NOMO-1 (cell line): ENCODE measurements around the gene ZDBF2.
"Not testable (repeated sequence)": the region's sequence is repeated elsewhere in the genome, so short reads cannot be mapped to it uniquely, and the experiment has no call there.

ENCODE experiments used
- DNase-seq, 2 experiments: peaks; one replicate each; lab custom pipeline; 2025; ENCODE audit not compliant: unreplicated experiment in 2 of 2; lab: John Stamatoyannopoulos, UW

The ZDBF2 gene

DNA sequence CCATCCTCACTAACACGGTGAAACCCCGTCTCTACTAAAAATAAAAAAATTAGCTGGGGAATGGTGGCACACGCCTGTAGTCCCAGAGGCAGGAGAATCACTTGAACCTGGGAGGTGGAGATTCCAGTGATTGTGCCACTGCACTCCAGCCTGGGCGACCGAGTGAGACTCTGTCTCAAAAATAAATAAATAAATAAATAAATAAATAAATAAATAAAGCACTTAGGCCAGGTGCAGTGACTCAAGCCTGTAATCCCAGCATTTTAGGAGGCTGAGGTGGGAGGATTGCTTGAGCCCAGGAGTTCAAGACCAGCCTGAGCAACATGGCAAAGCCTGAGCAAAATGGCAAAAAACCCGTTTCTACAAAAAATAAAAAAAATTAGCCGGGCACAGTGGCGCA lies 15.8 kb upstream of the ZDBF2 start:
- not testable (repeated sequence) for DNase-seq

DNA sequence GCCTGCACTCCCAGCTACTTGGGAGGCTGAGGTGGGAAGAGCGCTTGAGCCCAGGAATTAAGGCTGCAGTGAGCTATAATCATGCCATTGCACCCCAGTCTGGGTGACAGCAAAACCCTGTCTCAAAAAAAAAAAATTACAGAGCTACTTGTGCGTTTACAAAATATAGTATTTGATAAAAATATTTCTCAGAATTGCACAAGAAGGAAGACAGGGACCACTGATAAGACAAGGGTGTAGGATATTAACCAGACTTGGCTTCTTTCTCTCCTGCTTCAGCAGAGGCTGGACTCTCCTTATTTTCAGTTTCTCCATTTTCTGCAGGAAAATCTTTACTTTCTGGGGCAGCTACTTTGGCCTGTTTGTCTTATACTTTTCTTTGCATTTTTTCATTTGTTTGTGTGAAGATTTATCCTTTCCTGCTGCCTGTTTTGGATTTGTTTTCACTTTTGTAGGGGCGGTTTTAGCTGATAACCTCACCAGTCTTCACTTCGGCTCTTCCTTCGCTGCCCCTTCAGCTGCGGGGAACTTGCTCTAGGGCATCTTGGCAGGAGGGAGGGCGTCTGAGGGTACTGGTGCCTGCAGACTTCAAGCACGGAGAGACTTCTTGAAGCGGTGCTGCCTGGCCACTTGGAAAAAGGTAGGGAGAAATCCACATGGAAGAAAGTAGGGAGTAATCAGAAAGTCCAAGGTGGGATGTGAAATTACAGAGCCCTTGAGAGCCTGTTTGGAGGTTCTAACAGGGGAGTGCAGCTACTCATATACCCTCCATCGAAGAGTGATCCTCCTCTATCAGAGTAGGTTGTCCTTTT lies 14.9 kb upstream of the ZDBF2 start:
- no peak for DNase-seq

DNA sequence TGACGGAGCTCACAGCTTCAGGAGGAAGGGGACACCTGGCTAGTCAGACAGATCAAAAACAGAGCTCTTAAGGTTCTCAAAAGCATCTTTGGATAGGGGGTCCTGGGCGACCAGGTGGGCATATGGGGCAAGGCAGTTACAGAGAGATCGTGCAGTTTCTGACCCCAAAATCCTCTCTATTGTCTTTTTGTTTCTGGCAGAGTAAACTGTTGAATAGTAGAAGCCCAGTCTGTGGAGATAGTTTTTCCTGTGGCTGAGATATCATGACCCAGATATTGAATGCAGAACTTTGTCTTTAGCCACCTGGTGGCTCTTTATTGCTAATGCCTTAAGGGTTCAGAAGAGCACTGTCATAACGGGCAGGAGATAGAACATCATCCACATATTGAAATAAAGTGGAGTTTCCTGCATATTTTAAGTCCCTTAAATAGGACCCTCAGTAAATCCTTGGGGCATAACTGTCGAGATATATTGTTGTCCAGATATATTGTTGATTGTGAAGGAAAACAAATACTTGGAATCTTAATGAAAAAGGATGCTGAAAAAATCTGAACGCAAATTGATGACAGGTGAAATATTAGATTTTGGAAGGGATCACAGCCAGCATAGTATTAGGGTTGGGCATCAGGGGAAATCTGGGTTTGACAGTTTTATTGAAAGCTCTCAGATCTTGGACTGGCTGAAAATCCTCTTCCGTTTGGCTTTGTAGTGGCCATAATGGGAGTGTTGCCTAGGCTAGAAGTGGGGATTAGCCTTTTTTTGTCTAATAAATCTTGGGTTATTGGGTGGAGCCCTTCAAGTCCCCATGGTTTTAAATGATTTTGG lies 14.1 kb upstream of the ZDBF2 start:
- peak in 1 of 2 experiments; percentile 17 for DNase-seq

DNA sequence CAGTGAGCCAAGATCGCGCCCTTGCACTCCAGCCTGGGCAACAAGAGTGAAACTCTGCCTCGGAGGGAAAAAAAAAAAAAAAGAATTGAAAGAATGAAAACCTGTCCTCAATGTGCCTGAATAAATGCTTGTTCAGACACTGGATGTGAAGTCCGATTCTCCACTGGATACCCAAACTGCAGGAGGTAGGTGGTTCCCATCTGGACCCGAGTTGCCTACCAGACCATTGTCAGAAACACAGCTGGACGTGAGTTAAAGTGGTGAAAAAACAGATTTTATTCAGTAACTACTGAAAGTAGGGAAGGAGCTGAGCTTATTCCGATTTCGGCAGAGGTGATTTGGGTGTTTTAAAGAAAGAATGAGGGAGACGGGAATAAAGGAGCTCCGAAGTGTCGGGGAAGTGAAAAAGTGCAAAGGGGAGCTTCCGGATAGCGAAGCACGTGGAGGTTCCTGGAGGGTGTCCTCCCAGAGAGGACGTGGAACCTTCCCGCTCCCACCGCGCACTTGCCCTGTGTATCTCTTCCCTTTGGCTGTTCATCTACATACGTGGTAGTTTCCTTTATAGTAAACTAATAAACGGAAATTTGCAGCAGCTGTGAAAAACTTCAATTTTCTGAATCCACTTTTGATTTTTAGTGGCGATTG lies 10.4 kb upstream of the ZDBF2 start:
- no peak for DNase-seq

DNA sequence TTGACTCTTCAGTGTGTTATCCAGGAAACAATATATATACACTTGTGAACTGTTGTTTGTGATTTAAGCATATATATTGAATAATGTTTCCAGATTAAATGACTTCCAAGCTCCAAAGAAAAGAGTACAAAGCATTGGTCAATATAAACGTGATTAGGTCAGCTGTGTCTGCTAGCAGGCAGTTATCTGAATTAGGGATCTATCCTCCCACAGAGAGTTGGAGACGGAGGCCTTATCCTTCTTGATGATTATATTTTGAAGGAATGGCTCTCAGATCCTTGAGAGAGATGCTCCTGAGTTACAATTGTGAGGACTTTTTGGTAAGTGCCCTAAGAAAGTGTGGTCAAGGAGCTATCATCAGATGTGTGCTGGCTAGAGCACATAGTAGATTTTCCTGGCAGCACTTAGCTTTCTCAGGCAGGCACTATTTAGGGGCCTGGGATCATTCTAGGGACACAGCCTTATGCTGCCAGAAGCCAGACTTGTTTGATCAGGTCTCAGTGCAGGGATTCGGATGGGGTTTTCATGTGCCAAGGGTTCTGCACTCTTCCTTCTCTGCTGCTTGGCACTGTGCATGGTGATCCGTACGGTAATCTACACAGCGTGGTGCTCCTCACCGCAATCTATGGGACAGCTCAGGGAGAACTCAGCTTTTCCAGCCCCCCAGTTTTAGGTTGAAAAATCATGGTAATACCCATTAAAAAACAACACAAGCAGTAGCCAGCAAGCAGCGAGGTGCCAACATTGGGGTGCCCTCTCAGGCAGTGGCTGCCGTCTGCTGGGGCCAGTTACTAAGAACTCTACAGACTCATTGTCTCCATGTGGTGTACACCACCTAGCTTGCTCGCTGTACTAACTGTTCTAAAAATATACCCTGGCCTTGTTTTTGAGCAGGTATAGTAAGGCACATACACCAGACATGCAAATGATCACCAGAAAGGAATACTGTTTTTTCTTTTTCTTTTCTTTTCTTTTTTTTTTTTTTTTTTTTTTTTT lies 8.0 kb upstream of the ZDBF2 start:
- DNase-seq, result no peak

DNA sequence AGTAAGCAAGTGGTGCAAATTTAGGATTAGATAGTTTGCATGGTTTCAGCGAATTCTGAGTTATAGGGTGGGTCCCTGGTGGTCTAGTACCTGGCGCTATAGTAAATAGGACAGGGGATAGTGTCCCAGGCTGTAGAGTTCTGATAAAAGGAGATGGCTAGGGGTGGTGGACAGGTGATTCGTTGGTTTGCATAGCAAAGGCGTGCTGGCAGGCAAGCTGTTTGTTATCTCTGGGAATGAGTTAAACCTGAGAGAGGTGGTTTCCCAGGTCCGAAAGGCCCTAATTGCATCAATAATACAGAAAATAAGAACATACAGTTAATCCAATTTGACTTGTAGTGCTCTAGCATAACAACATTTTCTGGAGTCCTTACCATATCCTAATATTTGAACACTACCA lies 6.9 kb upstream of the ZDBF2 start:
- DNase-seq, result no peak

DNA sequence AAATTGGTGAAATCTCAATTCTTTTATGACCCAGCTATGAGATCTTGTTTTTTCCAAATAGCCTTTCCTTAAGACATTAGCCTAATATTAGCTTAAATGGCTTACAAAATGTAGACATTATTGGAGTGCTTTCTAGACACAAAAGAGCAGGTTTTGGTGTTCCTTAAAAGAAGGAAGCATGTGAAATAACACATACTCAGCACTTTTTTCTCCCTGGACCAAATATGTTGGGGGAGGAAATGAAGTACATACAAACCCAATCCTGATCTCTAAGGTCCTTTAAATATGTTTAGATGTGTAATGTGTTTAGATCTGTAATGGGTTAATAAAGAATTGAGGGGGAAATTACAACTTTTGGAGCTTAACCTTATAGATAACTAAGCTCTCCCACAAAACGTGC lies 3.4 kb upstream of the ZDBF2 start:
- no peak for DNase-seq

DNA sequence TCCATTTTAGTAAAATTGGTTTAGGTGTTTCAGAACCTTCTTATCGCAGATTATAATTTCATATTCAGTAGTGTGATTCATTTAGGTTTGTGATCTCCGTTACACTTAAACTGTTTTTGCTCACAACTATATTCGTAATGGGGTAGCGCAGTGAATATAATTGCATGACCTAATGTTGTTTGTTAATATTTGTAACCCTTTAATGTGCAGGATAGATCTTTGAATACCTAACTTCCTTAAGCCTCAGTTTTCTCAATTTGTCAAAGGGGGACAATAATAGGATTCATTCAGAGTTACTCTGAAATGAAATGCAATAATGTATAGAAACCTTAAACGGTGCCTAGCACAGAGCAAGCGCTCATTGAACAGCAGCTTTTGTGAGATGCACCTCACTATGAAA lies 558 bp upstream of the ZDBF2 start:
- no peak for DNase-seq

DNA sequence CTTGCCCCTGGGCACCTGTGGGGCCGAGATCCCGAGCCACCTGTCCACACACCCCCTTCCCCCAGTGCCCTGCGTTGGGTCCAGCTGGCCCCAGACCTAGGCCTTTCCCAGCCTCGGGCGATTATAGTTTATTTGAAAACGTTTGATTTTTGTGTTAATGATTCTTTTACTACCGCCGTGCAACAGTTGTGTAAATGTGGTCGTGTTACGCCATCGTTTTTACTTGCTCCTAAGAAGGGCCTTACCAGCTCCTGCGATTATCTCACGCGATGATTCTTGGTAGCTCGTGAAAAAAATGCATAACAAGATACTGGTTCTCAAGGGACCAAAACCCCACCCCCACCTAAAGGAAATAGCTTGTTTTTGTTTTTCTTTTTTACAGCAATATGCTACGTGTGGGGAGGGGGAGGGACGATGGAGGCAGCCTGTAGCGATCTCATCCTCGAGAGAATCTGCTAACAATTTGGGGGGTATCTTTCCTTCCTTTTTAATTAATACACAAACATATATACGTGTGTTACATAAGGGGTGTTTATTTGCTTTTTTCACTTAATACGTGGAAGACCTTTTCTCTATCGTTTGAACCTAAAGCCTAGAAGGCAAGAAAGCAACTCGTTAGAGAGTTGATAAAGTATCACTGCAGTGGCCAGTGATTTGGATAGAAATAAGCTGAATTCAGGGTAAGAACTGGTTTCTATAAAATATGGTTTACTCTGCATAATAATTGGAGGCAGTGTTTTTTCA lies 1.0 kb downstream of the ZDBF2 start:
- DNase-seq, result no peak

DNA sequence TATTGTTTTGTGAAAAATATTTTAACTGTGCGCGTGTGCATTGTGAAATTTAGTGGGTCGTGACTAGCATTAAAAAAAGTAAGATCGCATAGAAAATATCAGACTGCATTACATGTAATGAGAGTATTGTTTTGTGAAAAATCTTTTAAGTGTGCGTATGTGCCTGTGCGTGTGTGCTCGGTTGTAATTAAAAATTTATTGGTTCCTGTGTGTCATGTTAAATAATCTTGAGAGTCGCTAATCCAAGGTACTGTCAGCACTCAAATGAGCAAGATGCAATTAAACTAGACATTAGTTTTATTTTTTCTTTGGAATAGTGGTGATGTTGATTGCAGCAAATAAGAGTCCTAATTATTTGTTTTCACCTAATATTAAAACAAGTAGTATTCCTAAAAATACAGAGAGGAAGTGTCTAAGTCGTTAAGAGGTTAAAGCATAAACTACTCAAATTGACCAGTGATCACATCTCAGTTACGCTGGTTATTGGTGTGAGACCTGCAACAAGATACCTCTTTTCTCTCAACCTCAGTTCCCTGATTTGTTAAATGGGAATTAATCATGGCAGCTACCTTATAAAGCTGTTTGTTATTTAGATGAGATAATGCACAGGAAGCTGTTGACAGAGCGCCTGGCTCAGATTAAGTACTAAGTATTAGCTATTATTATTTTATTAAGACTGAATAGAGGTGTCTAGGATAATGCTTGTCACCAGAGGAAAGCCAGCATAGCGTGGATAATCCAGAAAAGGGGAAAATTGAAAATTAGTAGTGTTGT lies 1.9 kb downstream of the ZDBF2 start:
- no peak for DNase-seq

DNA sequence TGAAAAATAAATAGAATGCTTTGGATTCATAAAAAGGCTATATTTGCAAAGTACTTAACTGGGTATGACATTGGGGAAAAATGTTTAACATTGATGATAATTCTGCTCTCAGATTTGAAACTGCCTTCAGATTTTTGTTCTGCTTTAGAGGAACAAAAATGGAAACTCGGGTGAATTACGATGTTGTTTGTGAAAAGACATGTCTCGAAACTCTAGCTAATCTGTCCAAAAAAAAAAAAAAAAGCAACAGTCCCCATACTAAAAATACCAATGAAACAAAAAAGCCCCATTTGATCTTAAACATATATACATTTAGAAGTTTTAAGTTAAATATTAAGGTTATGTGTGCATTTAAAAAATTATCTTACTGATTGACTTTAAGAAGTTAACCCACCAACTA lies 3.0 kb downstream of the ZDBF2 start:
- no peak for DNase-seq

DNA sequence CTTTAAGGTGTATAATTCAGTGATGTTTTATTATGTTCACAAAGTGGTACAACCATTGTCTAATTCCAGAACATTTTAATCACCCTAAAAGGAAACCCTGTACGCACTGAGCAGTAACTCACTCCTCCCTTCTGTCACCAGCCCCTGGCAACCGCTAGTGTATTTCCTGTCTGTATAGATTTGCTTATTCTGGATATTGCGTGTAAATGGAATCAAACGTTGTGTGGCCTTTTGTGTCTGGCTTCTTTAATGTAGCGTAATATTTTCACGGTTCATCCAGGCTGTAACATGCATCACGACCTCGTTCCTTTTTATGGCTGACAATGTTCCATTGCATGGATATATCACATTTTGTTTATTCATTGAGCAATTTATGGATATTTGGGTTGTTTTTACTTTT lies 8.3 kb downstream of the ZDBF2 start:
- no peak for DNase-seq

DNA sequence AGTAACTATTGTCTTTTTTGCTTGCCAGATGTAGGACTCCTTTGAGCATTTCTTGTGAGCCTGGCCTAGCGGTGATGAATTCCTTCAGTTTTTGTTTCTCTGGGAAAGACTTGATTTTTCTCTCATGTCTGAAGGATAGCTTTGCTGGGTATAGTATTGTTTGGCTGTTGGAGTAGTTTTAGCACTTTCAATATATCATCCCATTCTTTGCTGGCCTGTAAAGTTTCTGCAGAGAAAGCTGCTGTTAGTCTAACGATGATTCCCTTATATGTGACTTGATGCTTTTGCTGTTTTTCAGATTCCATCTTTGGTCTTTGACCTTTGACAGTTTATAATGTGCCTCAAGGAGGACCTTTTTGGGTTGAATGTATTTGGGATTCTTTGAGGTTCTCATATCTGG lies 12.7 kb downstream of the ZDBF2 start:
- no peak for DNase-seq

DNA sequence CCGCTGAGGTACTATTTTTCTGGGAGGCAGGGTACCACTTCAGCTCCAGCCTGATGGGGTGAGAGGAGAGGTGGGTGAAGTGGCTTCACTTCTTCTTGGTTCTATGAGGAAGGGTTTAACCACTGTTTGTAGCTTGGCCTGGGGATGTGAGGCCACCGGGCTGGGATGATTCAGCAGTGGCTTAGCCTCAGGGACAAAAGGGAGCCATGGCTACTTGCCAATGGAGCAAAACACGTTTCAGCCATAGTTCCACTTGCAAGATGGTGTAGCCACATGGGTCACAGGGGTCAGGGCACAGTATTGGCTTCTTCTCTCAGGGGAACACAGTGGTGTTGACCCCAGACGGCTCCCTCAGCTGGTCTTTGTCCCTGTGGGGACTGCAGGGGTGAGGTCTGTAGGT lies 14.9 kb downstream of the ZDBF2 start:
- no peak for DNase-seq

DNA sequence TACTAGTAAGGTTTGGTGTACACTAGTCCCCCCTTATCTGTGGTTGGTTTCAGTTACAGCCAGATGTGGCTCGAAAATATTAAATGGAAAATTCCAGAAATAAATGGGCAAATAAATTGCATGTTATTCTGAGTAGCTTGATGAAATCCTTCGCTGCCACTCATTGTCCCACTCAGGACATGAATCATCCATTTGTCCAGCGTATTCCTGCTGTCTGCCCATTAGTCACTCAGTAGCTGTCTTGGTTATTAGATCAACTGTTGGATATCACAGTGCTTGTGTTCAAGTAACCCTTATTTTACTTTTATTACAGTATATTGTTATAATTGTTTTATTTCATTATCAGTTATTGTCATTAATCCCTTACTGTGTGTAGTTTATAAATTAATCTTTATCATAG lies 21.7 kb downstream of the ZDBF2 start:
- no peak for DNase-seq

DNA sequence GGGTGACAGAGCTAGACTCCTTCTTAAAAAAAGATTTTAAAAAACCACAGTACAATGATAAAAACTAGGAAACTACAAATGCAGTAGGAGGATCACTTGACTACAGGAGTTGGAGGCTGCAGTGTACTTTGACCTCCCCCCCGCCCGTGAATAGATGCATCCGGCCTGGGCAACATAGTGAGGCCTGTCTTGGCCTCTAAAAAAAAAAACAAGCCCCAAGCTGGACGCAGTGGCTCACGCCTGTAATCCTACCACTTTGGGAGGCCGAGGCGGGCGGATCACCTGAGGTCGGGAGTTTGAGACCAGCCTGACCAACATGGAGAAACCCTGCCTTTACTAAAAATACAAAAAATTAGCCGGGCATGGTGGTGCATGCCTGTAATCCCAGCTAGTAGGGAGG lies 25.1 kb downstream of the ZDBF2 start:
- not testable (repeated sequence) for DNase-seq

DNA sequence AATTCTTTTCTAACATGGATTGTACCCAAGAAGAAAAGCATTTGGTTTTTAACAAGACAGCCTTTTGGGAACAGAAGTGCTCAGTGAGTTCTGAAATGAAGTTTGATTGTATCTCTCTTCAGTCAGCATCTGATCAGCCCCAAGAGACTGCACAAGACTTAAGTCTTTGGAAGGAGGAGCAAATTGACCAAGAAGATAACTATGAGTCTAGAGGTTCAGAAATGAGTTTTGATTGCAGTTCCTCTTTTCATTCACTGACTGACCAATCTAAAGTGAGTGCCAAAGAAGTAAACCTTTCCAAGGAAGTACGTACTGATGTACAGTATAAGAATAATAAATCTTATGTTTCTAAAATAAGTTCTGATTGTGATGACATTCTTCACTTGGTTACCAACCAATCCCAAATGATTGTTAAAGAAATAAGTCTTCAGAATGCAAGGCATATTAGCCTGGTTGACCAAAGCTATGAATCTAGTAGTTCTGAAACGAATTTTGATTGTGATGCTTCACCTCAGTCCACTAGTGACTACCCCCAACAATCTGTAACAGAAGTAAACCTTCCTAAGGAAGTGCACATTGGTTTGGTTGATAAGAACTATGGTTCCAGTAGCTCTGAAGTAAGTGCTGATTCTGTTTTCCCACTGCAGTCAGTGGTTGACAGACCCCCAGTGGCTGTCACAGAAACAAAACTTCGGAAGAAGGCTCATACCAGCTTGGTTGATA lies 31.2 kb downstream of the ZDBF2 start:
- no peak for DNase-seq

DNA sequence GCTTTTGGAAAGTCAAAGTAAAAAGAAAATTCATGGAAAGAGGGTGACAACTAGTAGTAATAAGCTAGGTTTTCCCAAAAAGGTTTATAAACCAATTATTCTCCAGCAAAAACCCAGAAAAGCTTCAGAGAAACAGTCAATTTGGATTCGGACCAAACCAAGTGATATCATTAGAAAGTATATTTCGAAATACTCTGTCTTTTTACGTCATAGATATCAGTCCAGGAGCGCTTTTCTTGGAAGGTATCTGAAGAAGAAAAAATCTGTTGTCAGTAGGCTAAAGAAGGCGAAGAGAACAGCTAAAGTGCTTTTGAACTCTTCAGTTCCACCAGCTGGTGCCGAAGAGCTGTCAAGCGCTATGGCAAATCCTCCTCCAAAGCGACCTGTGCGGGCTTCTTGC lies 36.6 kb downstream of the ZDBF2 start:
- DNase-seq, result no peak
